ENCODE results near the gene TMEM132C.

GRCh38 chr12:128551266-128551665 lies 284.3 kb downstream of the TMEM132C start:
- TF ChIP-seq POLR2AphosphoS5 (IDR thresholded peaks at IDR 0.05; ENCODE audit: low read depth, low read length) (no peak), POLR2A (IDR thresholded peaks at IDR 0.05; ENCODE audit: low read depth, low read length) (no peak), TAF1 (IDR thresholded peaks at IDR 0.05; ENCODE audit: low read depth, low read length) (no peak), PAX5 (IDR thresholded peaks at IDR 0.05; ENCODE audit: insufficient read depth, low read length, severe bottlenecking) (no peak)
